ENCODE measurements around the gene NPHP1.

- TF ChIP-seq POLR2AphosphoS5 (IDR thresholded peaks at IDR 0.05): no peak
- no peak for TF ChIP-seq POLR2A (IDR thresholded peaks at IDR 0.05)
Measured at GRCh38 chr2:110126086-110126773, 78.6 kb downstream of the NPHP1 start.
